ENCODE data around the gene RGSL1. TPM values are rescaled to one million over a fixed set of nuclear protein-coding genes. Genes with fewer than 3 reads are reported as not detected.

Gene RGSL1
- total and polyA plus RNA-seq, 9 of the 15 experiments (the other 6 are each of a cell fraction or from before 2014, with no cell fraction given) = 0.03 TPM; not detected in 8

DNA sequence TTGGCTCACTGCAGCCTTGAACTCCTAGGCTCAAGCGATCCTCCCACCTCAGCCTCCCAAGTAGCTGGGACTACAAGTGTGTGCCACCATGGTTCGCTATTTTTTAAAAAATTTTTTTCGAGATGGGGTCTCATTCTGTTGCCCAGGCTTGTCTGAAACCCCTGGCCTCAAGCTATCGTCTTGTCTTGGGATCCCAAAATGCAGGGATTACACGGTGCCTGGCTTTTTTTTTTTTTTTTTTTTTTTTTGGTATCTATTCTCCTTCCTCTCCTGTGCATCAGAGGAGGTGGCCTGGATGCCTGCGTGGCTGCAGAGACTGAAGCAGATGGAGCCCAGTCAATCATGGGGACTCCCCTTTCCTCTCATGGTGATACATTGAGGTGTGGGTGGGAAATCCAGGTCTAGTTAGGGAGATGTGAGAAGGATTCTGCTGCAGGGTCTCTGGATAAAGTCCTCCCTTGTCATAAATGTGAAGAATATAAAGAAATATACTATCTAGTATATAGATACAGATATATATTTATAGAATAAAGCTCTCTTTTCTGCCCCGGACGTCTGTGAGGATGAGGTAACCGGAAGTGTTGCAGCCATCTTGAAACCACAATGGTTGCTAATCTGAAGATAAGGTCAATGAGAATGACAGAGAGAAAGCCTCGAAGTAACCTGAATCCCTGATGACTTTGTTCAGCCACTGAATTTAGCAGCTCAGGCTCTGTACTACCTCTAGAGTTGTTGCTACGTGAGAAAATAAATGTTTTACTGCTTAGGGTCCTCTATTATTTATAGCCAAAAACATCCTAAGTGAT is 19.5 kb upstream of the RGSL1 start (continued):
- TF ChIP-seq, protein P1, sequence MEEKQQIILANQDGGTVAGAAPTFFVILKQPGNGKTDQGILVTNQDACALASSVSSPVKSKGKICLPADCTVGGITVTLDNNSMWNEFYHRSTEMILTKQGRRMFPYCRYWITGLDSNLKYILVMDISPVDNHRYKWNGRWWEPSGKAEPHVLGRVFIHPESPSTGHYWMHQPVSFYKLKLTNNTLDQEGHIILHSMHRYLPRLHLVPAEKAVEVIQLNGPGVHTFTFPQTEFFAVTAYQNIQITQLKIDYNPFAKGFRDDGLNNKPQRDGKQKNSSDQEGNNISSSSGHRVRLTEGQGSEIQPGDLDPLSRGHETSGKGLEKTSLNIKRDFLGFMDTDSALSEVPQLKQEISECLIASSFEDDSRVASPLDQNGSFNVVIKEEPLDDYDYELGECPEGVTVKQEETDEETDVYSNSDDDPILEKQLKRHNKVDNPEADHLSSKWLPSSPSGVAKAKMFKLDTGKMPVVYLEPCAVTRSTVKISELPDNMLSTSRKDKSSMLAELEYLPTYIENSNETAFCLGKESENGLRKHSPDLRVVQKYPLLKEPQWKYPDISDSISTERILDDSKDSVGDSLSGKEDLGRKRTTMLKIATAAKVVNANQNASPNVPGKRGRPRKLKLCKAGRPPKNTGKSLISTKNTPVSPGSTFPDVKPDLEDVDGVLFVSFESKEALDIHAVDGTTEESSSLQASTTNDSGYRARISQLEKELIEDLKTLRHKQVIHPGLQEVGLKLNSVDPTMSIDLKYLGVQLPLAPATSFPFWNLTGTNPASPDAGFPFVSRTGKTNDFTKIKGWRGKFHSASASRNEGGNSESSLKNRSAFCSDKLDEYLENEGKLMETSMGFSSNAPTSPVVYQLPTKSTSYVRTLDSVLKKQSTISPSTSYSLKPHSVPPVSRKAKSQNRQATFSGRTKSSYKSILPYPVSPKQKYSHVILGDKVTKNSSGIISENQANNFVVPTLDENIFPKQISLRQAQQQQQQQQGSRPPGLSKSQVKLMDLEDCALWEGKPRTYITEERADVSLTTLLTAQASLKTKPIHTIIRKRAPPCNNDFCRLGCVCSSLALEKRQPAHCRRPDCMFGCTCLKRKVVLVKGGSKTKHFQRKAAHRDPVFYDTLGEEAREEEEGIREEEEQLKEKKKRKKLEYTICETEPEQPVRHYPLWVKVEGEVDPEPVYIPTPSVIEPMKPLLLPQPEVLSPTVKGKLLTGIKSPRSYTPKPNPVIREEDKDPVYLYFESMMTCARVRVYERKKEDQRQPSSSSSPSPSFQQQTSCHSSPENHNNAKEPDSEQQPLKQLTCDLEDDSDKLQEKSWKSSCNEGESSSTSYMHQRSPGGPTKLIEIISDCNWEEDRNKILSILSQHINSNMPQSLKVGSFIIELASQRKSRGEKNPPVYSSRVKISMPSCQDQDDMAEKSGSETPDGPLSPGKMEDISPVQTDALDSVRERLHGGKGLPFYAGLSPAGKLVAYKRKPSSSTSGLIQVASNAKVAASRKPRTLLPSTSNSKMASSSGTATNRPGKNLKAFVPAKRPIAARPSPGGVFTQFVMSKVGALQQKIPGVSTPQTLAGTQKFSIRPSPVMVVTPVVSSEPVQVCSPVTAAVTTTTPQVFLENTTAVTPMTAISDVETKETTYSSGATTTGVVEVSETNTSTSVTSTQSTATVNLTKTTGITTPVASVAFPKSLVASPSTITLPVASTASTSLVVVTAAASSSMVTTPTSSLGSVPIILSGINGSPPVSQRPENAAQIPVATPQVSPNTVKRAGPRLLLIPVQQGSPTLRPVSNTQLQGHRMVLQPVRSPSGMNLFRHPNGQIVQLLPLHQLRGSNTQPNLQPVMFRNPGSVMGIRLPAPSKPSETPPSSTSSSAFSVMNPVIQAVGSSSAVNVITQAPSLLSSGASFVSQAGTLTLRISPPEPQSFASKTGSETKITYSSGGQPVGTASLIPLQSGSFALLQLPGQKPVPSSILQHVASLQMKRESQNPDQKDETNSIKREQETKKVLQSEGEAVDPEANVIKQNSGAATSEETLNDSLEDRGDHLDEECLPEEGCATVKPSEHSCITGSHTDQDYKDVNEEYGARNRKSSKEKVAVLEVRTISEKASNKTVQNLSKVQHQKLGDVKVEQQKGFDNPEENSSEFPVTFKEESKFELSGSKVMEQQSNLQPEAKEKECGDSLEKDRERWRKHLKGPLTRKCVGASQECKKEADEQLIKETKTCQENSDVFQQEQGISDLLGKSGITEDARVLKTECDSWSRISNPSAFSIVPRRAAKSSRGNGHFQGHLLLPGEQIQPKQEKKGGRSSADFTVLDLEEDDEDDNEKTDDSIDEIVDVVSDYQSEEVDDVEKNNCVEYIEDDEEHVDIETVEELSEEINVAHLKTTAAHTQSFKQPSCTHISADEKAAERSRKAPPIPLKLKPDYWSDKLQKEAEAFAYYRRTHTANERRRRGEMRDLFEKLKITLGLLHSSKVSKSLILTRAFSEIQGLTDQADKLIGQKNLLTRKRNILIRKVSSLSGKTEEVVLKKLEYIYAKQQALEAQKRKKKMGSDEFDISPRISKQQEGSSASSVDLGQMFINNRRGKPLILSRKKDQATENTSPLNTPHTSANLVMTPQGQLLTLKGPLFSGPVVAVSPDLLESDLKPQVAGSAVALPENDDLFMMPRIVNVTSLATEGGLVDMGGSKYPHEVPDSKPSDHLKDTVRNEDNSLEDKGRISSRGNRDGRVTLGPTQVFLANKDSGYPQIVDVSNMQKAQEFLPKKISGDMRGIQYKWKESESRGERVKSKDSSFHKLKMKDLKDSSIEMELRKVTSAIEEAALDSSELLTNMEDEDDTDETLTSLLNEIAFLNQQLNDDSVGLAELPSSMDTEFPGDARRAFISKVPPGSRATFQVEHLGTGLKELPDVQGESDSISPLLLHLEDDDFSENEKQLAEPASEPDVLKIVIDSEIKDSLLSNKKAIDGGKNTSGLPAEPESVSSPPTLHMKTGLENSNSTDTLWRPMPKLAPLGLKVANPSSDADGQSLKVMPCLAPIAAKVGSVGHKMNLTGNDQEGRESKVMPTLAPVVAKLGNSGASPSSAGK (IDR thresholded peaks at IDR 0.05) = peak; percentile 18; the same call in 1 of the 2 replicates
- TF ChIP-seq, protein P2, sequence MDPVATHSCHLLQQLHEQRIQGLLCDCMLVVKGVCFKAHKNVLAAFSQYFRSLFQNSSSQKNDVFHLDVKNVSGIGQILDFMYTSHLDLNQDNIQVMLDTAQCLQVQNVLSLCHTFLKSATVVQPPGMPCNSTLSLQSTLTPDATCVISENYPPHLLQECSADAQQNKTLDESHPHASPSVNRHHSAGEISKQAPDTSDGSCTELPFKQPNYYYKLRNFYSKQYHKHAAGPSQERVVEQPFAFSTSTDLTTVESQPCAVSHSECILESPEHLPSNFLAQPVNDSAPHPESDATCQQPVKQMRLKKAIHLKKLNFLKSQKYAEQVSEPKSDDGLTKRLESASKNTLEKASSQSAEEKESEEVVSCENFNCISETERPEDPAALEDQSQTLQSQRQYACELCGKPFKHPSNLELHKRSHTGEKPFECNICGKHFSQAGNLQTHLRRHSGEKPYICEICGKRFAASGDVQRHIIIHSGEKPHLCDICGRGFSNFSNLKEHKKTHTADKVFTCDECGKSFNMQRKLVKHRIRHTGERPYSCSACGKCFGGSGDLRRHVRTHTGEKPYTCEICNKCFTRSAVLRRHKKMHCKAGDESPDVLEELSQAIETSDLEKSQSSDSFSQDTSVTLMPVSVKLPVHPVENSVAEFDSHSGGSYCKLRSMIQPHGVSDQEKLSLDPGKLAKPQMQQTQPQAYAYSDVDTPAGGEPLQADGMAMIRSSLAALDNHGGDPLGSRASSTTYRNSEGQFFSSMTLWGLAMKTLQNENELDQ (CRISPR knock-in tag; IDR thresholded peaks at IDR 0.05; ENCODE audit: borderline replicate concordance) = no peak
- TF ChIP-seq ATF1 (CRISPR knock-in tag; IDR thresholded peaks at IDR 0.05) = no peak
- peak; percentile 29; the same call in 1 of the 2 replicates for TF ChIP-seq ATF1 (tag; IDR thresholded peaks at IDR 0.05)
- TF ChIP-seq ZBTB12 (CRISPR knock-in tag; IDR thresholded peaks at IDR 0.05) = no peak
- TF ChIP-seq ETV5 (CRISPR knock-in tag; IDR thresholded peaks at IDR 0.05; ENCODE audit: low read depth) = peak; percentile 85
- TF ChIP-seq DPF2 (IDR thresholded peaks at IDR 0.05) = 0 out of 2 replicates have a peak, but pooled peaks have one; percentile 58
- TF ChIP-seq HES1 (IDR thresholded peaks at IDR 0.05; ENCODE audit: low read depth) = 0 out of 2 replicates have a peak, but pooled peaks have one; percentile 26
- TF ChIP-seq HDAC3 (IDR thresholded peaks at IDR 0.05; ENCODE audit: borderline replicate concordance, partially characterized antibody) = peak; percentile 66
- TF ChIP-seq CBX3 (IDR thresholded peaks at IDR 0.05; ENCODE audit: borderline replicate concordance in 1 of 2, low read length in 2 of 2) = peak in 1 of 2 experiments; percentile 53; a peak in 1 of 3 replicates
- TF ChIP-seq EP300 (IDR thresholded peaks at IDR 0.05; ENCODE audit: low read length) = peak; percentile 64
